A549 treated with DMSO at 1 μM for 4 hours (cell line): ENCODE data around the gene SPRY1. TPM values are rescaled to one million over a fixed set of nuclear protein-coding genes. Genes with fewer than 3 reads are reported as not detected.

ENCODE experiments used
- total RNA-seq: library from RNA; stranded (reverse); fragments of 200-300 nt; extraction: Qiagen RNA extraction; gene quantifications from 5 replicates; pipeline ENCODE4 v1.2.3, GENCODE V29; 2022; ENCODE audit warnings: low read depth

Gene SPRY1
- total RNA-seq, result 0.40 to 0.52 TPM (median 0.44 TPM) in 5 replicates

GRCh38 chr4:123396307-123397143 is at the start of gene SPRY1:
Gene SPRY1, plus strand, starts transcription at chr4:123396795. Its CDS starts 4,797 bp downstream, at chr4:123401592.

